Spleen (tissue), 7 donors: ENCODE data around the gene NTRK1.

Source experiments
- POLR2A ChIP-seq, 3 donors: fragments of 450-650 bp; IDR thresholded peaks; one replicate each; pipeline ENCODE4 v1.5.1; 2017; ENCODE audit warnings: antibody characterized with exemption in 3 of 3, mild to moderate bottlenecking in 1 of 3
- TF ChIP-seq, protein P1 (sequence below), 11 experiments: fragments of 200-600 bp in 7 of 11; fragments of 450-650 bp in 4 of 11; sonication (generic) in 4 of 11; IDR thresholded peaks in 8 of 11; conservative IDR thresholded peaks in 3 of 11; 1 replicate in 7 of 11; 2 replicates in 4 of 11; pipeline versions ENCODE4 v1.4.0 to v1.8.0; 2016 to 2021; ENCODE audit warnings: antibody characterized with exemption in 11 of 11, inconsistent platforms in 4 of 11, mild to moderate bottlenecking in 1 of 11
- donor health status: DM: no; HTN: no; CAD: no; lungs with moderate emphysema.
- donor health status: DM: no; HTN: no; CAD: no.
- donor health status: DM: no; HTN: no; CAD: no.

DNA sequence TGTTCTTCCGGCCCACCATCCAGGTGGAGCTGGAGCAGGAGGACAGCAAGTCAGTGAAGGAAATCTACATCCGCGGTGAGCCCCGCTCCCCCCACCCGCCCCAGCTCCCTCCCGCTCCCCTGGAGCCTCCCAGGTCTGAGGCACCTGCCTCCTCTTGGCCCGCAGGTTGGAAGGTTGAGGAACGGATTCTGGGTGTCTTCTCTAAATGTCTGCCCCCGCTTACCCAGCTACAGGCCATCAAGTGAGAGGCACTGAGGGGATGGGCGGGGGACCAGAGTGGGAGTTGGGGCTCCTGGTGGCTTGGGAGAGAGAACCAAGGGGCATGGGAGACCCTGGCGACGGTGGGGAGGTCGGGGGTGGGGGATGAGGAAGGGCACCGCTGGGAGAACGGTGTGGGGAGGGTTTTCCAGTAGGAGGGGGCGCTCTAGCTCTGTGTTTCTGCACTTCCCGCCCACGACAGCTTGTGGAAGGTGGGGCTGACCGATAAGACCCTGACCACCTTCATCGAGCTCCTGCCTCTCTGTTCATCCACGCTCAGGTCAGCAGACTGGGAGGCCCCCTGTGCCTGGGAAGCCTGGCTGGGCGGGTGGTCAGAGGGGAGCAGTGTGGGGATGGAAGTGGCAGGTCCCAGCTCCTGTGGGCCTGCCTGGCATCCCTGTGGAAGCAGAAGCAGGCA is 64.0 kb downstream of the NTRK1 start:
- TF ChIP-seq, protein P1, sequence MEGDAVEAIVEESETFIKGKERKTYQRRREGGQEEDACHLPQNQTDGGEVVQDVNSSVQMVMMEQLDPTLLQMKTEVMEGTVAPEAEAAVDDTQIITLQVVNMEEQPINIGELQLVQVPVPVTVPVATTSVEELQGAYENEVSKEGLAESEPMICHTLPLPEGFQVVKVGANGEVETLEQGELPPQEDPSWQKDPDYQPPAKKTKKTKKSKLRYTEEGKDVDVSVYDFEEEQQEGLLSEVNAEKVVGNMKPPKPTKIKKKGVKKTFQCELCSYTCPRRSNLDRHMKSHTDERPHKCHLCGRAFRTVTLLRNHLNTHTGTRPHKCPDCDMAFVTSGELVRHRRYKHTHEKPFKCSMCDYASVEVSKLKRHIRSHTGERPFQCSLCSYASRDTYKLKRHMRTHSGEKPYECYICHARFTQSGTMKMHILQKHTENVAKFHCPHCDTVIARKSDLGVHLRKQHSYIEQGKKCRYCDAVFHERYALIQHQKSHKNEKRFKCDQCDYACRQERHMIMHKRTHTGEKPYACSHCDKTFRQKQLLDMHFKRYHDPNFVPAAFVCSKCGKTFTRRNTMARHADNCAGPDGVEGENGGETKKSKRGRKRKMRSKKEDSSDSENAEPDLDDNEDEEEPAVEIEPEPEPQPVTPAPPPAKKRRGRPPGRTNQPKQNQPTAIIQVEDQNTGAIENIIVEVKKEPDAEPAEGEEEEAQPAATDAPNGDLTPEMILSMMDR (IDR thresholded peaks at IDR 0.05 in 8 of 11, conservative IDR thresholded peaks at IDR 0.05 in 3 of 11): no peak
- no peak for TF ChIP-seq POLR2A (IDR thresholded peaks at IDR 0.05)
